ENCODE measurements around the gene PIK3R5. TPM values are rescaled to one million over a fixed set of nuclear protein-coding genes. Genes with fewer than 3 reads are reported as not detected.

The PIK3R5 gene
- total RNA-seq, 2 experiments from 2014 or later, result 46.7 to 50.4 TPM

DNA sequence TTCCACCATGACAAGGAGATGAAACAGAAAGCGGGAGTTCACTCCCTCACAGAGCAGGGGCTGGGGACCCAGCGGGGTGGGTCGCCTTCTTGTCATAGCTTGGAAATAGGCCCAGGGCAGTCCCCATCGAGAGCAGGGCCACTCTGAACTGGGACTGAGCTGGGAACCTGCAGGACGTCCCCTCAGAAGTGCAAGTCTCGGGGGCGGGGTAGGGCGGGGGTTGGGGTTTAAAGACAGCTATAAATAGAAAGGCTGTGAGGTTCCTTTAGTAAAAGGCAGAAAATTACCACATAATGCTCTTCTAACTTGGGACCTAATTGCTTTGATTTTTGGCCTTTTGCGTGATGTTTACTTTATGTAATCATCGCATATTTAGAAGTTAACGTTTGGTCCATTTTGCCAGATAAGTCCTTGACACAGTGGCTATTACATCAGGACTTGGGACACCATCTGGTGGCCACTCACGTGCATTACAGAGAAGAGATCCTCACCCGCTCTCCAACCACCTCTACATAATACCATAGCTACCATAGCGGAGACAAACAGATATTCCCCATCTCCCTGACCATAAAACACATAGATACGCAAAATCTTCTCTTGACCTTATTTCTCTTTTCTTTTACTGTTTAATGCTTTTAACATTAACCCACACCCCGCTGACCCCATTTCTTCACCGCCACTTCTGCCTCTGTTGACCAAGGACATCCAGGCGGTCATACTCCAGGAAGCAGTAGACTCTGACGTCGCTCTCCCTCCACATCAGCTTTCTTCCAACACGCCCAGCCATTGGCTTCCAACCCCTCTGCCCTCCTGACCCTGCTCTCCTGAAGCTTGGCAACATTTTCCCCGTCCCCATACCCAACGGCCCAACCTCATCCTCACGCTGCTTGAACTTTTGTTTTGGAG, 70.6 kb downstream of the PIK3R5 start:
- H3K4me3 Mint-ChIP-seq, result no peak overlapping the region

GRCh38 chr17:8894202-8894671, 71.3 kb downstream of the PIK3R5 start:
- POLR2A ChIA-PET, result interaction anchor here (1.0 to 1.4 kb wide), 4 partner anchors 8 to 67 kb away, joined by 3 to 5 read pairs (median 3); no protein-coding TSS in a partner anchor
- DNase-seq, result no peak
- CTCF ChIA-PET, result interaction anchor here (0.8 to 3.4 kb wide), 31 partner anchors 14 to 263 kb away, joined by 3 to 27 read pairs (median 6); partner anchors contain the start of genes CCDC42, MFSD6L, MYH10 and PIK3R5
- H3K27me3 Mint-ChIP-seq, result no peaks in the 10 kb centered on the region
- peaks cover 57% of the 10 kb centered on the region for H3K36me3 Mint-ChIP-seq (ENCODE audit: low read depth)
- TF ChIP-seq, protein P1, sequence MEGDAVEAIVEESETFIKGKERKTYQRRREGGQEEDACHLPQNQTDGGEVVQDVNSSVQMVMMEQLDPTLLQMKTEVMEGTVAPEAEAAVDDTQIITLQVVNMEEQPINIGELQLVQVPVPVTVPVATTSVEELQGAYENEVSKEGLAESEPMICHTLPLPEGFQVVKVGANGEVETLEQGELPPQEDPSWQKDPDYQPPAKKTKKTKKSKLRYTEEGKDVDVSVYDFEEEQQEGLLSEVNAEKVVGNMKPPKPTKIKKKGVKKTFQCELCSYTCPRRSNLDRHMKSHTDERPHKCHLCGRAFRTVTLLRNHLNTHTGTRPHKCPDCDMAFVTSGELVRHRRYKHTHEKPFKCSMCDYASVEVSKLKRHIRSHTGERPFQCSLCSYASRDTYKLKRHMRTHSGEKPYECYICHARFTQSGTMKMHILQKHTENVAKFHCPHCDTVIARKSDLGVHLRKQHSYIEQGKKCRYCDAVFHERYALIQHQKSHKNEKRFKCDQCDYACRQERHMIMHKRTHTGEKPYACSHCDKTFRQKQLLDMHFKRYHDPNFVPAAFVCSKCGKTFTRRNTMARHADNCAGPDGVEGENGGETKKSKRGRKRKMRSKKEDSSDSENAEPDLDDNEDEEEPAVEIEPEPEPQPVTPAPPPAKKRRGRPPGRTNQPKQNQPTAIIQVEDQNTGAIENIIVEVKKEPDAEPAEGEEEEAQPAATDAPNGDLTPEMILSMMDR (IDR thresholded peaks at IDR 0.05), result no peak
- no peak for ATAC-seq
- peaks cover 64% of the 10 kb centered on the region for H3K4me1 Mint-ChIP-seq (ENCODE audit: low read depth)
- peak overlapping the region; percentile 35 for H3K27ac Mint-ChIP-seq
- no peaks in the 10 kb centered on the region for H3K9me3 Mint-ChIP-seq
- intact Hi-C loops (cut with micrococcal nuclease), result no loop called here
- no peak overlapping the region for H3K4me3 Mint-ChIP-seq

More for the DNA sequence above, 70.6 kb downstream of the PIK3R5 start:
- POLR2A ChIA-PET, result interaction anchor here (0.8 to 1.8 kb wide), 10 partner anchors 9 to 100 kb away, joined by 3 to 8 read pairs (median 4); no protein-coding TSS in a partner anchor
- peak overlapping the region; percentile 60 for H3K27ac Mint-ChIP-seq
- intact Hi-C loops (cut with micrococcal nuclease), result no loop called here
- peak; percentile 60 for ATAC-seq
- DNase-seq, result peak; percentile 77
- H3K9me3 Mint-ChIP-seq, result no peaks in the 10 kb centered on the region
- CTCF ChIA-PET, result interaction anchor here (0.7 to 3.4 kb wide), 40 partner anchors 11 to 264 kb away, joined by 3 to 27 read pairs (median 6); partner anchors contain the start of genes CCDC42, MFSD6L, MYH10 and PIK3R5
- TF ChIP-seq, protein P1 (IDR thresholded peaks at IDR 0.05), result peak; percentile 84
- H3K27me3 Mint-ChIP-seq, result no peaks in the 10 kb centered on the region
- H3K36me3 Mint-ChIP-seq (ENCODE audit: low read depth), result peaks cover 56% of the 10 kb centered on the region
- peaks cover 69% of the 10 kb centered on the region for H3K4me1 Mint-ChIP-seq (ENCODE audit: low read depth)

GRCh38 chr17:8893621-8894201, 71.8 kb downstream of the PIK3R5 start:
- DNase-seq (no peak), ATAC-seq (no peak)
- intact Hi-C loops (cut with micrococcal nuclease), result no loop called here
- no peaks in the 10 kb centered on the region for H3K27me3 Mint-ChIP-seq
- TF ChIP-seq, protein P1 (IDR thresholded peaks at IDR 0.05), result no peak
- H3K36me3 Mint-ChIP-seq (ENCODE audit: low read depth), result peaks cover 54% of the 10 kb centered on the region
- H3K4me3 Mint-ChIP-seq, result no peak overlapping the region
- no peaks in the 10 kb centered on the region for H3K9me3 Mint-ChIP-seq
- H3K4me1 Mint-ChIP-seq (ENCODE audit: low read depth), result peaks cover 58% of the 10 kb centered on the region
- no peak overlapping the region for H3K27ac Mint-ChIP-seq
- ChIA-PET POLR2A (interaction anchor here (1.0 to 1.4 kb wide), 3 partner anchors 24 to 67 kb away, joined by 3 to 5 read pairs (median 3); no protein-coding TSS in a partner anchor), CTCF (interaction anchor here (1.2 to 3.4 kb wide), 11 partner anchors 15 to 148 kb away, joined by 4 to 18 read pairs (median 7); partner anchors contain the start of gene CCDC42)

DNA sequence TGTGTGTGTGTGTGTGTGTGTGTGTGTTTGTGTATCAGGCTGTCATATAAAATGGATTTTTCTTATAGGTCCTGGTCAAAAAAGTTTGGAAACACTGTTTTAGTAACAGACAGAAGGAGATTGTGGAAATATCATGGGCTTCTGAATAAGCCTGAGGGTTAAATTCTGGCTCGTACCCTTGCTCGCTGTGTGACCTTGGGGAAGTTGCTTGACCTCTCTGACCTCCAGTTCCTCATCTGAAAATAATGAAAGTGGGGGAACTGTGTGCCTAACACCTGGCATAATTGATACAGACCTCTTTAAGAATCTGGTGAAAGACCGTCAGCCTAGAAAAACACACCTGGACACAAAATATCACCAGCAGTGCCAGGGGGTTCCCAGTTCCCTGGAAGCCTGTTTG, 72.4 kb downstream of the PIK3R5 start:
- no peak for ATAC-seq
- CTCF ChIA-PET, result interaction anchor here (1.2 to 2.0 kb wide), 4 partner anchors 49 to 139 kb away, joined by 3 to 6 read pairs (median 4); no protein-coding TSS in a partner anchor
- peaks cover 52% of the 10 kb centered on the region for H3K4me1 Mint-ChIP-seq (ENCODE audit: low read depth)
- H3K9me3 Mint-ChIP-seq, result no peaks in the 10 kb centered on the region
- H3K27ac Mint-ChIP-seq, result peak overlapping the region; percentile 44
- H3K4me3 Mint-ChIP-seq, result no peak overlapping the region
- intact Hi-C loops (cut with micrococcal nuclease), result no loop called here
- H3K36me3 Mint-ChIP-seq (ENCODE audit: low read depth), result peaks cover 48% of the 10 kb centered on the region
- no peak for DNase-seq
- POLR2A ChIA-PET, result no interaction called here
- H3K27me3 Mint-ChIP-seq, result no peaks in the 10 kb centered on the region
- TF ChIP-seq, protein P1 (IDR thresholded peaks at IDR 0.05), result no peak
